ENCODE measurements around the gene MAMDC4. TPM values are rescaled to one million over a fixed set of nuclear protein-coding genes. Genes with fewer than 3 reads are reported as not detected.

MAMDC4 gene
- polyA plus RNA-seq, 12 donors: 2.7 to 131 (median 3.9) TPM; not detected in 1

- DNase-seq: peak; percentile 82
Observed at GRCh38 chr9:136847826-136848392, 4.2 kb upstream of the MAMDC4 start.

- DNase-seq: no peak
Observed at GRCh38 chr9:136848393-136849037, 3.6 kb upstream of the MAMDC4 start.

GRCh38 chr9:136849038-136849959 is 2.8 kb upstream of the MAMDC4 start, which contains the start of gene PHPT1:
Gene PHPT1, plus strand, starts transcription at chr9:136849409. Its CDS starts 22 bp downstream, at chr9:136849431.
- peak; percentile 100 for DNase-seq

- DNase-seq: no peak
Observed at GRCh38 chr9:136849960-136850865, 1.9 kb upstream of the MAMDC4 start.

- no peak for DNase-seq
Observed at GRCh38 chr9:136850866-136851775, 1.0 kb upstream of the MAMDC4 start.

GRCh38 chr9:136852664-136853595 is 784 bp downstream of the MAMDC4 start:
- DNase-seq: no peak

GRCh38 chr9:136853596-136854112 is 1.5 kb downstream of the MAMDC4 start:
- no peak for DNase-seq

- no peak for DNase-seq
Observed at GRCh38 chr9:136854113-136854841, 2.1 kb downstream of the MAMDC4 start.

GRCh38 chr9:136854842-136855460 is 2.8 kb downstream of the MAMDC4 start:
- no peak for DNase-seq

- no peak for DNase-seq
Observed at GRCh38 chr9:136855461-136856078, 3.4 kb downstream of the MAMDC4 start.

- no peak for DNase-seq
Observed at GRCh38 chr9:136856079-136856476, 3.9 kb downstream of the MAMDC4 start.

- DNase-seq: no peak
Observed at GRCh38 chr9:136856541-136857141, 4.5 kb downstream of the MAMDC4 start.

GRCh38 chr9:136857166-136857565 is 5.0 kb downstream of the MAMDC4 start:
- no peak for DNase-seq

GRCh38 chr9:136857581-136858412 is 5.7 kb downstream of the MAMDC4 start:
- no peak for DNase-seq

- DNase-seq: no peak
Observed at GRCh38 chr9:136858452-136858843, 6.3 kb downstream of the MAMDC4 start.

All from muscle of arm (tissue), 12 donors.